HEK293 (cell line): ENCODE measurements around the gene SLC12A3.

Experiments
- CTCF ChIA-PET: fragments of 350-600 bp; formaldehyde crosslinking; extraction: SDS; loops from one replicate; lab custom pipeline; 2021; ENCODE audit warnings: antibody characterized with exemption; lab: Yijun Ruan, JAX
- POLR2A ChIA-PET: fragments of 300-600 bp; formaldehyde crosslinking; extraction: SDS; loops from one replicate; lab custom pipeline; 2020; ENCODE audit warnings: antibody characterized with exemption, inconsistent platforms; lab: Yijun Ruan, JAX
- H3K27ac ChIP-seq: fragments of 200-500 bp; sonication (Bioruptor generic); 2 replicates; pipeline ENCODE4 v1.5.1; 2014; ENCODE audit warnings: low read depth, low read length, control low read depth, inconsistent platforms; ENCODE audit errors: extremely low read depth
- H3K36me3 ChIP-seq, 2 experiments: fragments of 200-500 bp in 1 of 2; sonication (Bioruptor generic) in 1 of 2; 1 replicate in 1 of 2; 2 replicates in 1 of 2; pipeline ENCODE4 v1.5.1; 2014 to 2017; ENCODE audit warnings: inconsistent platforms in 2 of 2, low read length in 2 of 2; ENCODE audit not compliant: control insufficient read depth in 2 of 2, insufficient read depth in 1 of 2
- H3K4me1 ChIP-seq: fragments of 200-500 bp; sonication (Bioruptor generic); 2 replicates; pipeline ENCODE4 v1.5.1; 2014; ENCODE audit warnings: mild to moderate bottlenecking, low read length, inconsistent platforms; ENCODE audit not compliant: control insufficient read depth, insufficient read depth
- H3K4me3 ChIP-seq: 2 replicates; pipeline ENCODE4 v1.5.1; 2011; ENCODE audit warnings: low read depth, mild to moderate bottlenecking, control low read depth, low read length, moderate library complexity
- H3K9me3 ChIP-seq: fragments of 200-500 bp; sonication (Bioruptor generic); 2 replicates; pipeline ENCODE4 v1.5.1; 2014; ENCODE audit warnings: low read depth, low read length, inconsistent platforms; ENCODE audit not compliant: control insufficient read depth, insufficient read depth
- GLI2 ChIP-seq: fragments of 450-650 bp; formaldehyde crosslinking; IDR thresholded peaks from 2 replicates; pipeline ENCODE4; 2017; ENCODE audit warnings: missing biosample characterization, missing genetic modification characterization, low read depth, borderline replicate concordance
- KLF16 ChIP-seq: fragments of 450-650 bp; formaldehyde crosslinking; IDR thresholded peaks from 2 replicates; pipeline ENCODE4 v1.5.1; 2017; ENCODE audit warnings: missing biosample characterization, missing genetic modification characterization
- MYNN ChIP-seq: fragments of 450-650 bp; formaldehyde crosslinking; IDR thresholded peaks from 2 replicates; pipeline ENCODE4 v1.5.1; 2016; ENCODE audit warnings: missing biosample characterization, missing genetic modification characterization, borderline replicate concordance
- PRDM2 ChIP-seq: fragments of 450-650 bp; formaldehyde crosslinking; IDR thresholded peaks from 2 replicates; pipeline ENCODE4 v1.5.1; 2016; ENCODE audit warnings: missing biosample characterization, missing genetic modification characterization, borderline replicate concordance
- PRDM4 ChIP-seq: fragments of 450-650 bp; formaldehyde crosslinking; IDR thresholded peaks from 2 replicates; pipeline ENCODE4 v1.5.1; 2017; ENCODE audit warnings: missing biosample characterization, missing genetic modification characterization
- SETDB1 ChIP-seq: IDR thresholded peaks from one replicate; pipeline ENCODE4 v1.6.1; 2017; ENCODE audit warnings: mild to moderate bottlenecking, low read length, moderate library complexity, mixed read lengths; ENCODE audit not compliant: insufficient read length
- SP7 ChIP-seq: fragments of 450-650 bp; formaldehyde crosslinking; IDR thresholded peaks from 2 replicates; pipeline ENCODE4 v1.5.1; 2016; ENCODE audit warnings: missing biosample characterization, missing genetic modification characterization
- ZBTB21 ChIP-seq: fragments of 450-650 bp; formaldehyde crosslinking; IDR thresholded peaks from 2 replicates; pipeline ENCODE4 v1.5.1; 2017; ENCODE audit warnings: missing biosample characterization, missing genetic modification characterization
- ZBTB7A ChIP-seq: fragments of 450-650 bp; formaldehyde crosslinking; IDR thresholded peaks from 2 replicates; pipeline ENCODE4 v1.5.1; 2016; ENCODE audit warnings: low read depth, missing biosample characterization, missing genetic modification characterization
- ZNF16 ChIP-seq: fragments of 450-650 bp; formaldehyde crosslinking; IDR thresholded peaks from 2 replicates; pipeline ENCODE4 v1.5.1; 2016; ENCODE audit warnings: low read depth, missing biosample characterization, missing genetic modification characterization
- ZNF18 ChIP-seq: fragments of 450-650 bp; formaldehyde crosslinking; IDR thresholded peaks from 2 replicates; pipeline ENCODE4 v1.5.1; 2016; ENCODE audit warnings: missing biosample characterization, missing genetic modification characterization
- ZNF202 ChIP-seq: fragments of 450-650 bp; formaldehyde crosslinking; IDR thresholded peaks from 2 replicates; pipeline ENCODE4 v1.5.1; 2016; ENCODE audit warnings: missing biosample characterization, missing genetic modification characterization, borderline replicate concordance
- ZNF223 ChIP-seq: fragments of 450-650 bp; formaldehyde crosslinking; IDR thresholded peaks from 2 replicates; pipeline ENCODE4 v1.5.1; 2016; ENCODE audit warnings: missing biosample characterization, missing genetic modification characterization
- ZNF23 ChIP-seq: fragments of 450-650 bp; formaldehyde crosslinking; IDR thresholded peaks from 2 replicates; pipeline ENCODE4 v1.5.1; 2016; ENCODE audit warnings: missing biosample characterization, missing genetic modification characterization, borderline replicate concordance
- ZNF335 ChIP-seq: fragments of 450-650 bp; formaldehyde crosslinking; conservative IDR thresholded peaks from 2 replicates; pipeline ENCODE4 v1.5.1; 2016; ENCODE audit warnings: missing biosample characterization, missing genetic modification characterization
- ZNF473 ChIP-seq: fragments of 450-650 bp; formaldehyde crosslinking; IDR thresholded peaks from 2 replicates; pipeline ENCODE4 v1.5.1; 2017; ENCODE audit warnings: missing biosample characterization, missing genetic modification characterization
- ZNF600 ChIP-seq: fragments of 450-650 bp; formaldehyde crosslinking; IDR thresholded peaks from 2 replicates; pipeline ENCODE4 v1.5.1; 2016; ENCODE audit warnings: missing biosample characterization, missing genetic modification characterization
- ZNF629 ChIP-seq: fragments of 450-650 bp; formaldehyde crosslinking; IDR thresholded peaks from 2 replicates; pipeline ENCODE4 v1.5.1; 2017; ENCODE audit warnings: missing biosample characterization, missing genetic modification characterization
- ZNF645 ChIP-seq: fragments of 450-650 bp; formaldehyde crosslinking; IDR thresholded peaks from 2 replicates; pipeline ENCODE4; 2016; ENCODE audit warnings: missing biosample characterization, missing genetic modification characterization
- ZNF660 ChIP-seq: fragments of 450-650 bp; IDR thresholded peaks from 2 replicates; pipeline ENCODE4 v1.5.1; 2018; ENCODE audit warnings: missing biosample characterization, mild to moderate bottlenecking, missing genetic modification characterization
- ZNF785 ChIP-seq: fragments of 450-650 bp; formaldehyde crosslinking; IDR thresholded peaks from 2 replicates; pipeline ENCODE4 v1.5.1; 2016; ENCODE audit warnings: missing biosample characterization, missing genetic modification characterization
- ZNF791 ChIP-seq: fragments of 450-650 bp; formaldehyde crosslinking; IDR thresholded peaks from 2 replicates; pipeline ENCODE4 v1.5.1; 2016; ENCODE audit warnings: missing biosample characterization, missing genetic modification characterization

SLC12A3 gene

GRCh38 chr16:56841233-56841632 lies 23.8 kb upstream of the SLC12A3 start:
- POLR2A ChIA-PET: no interaction called here
- TF ChIP-seq ZBTB7A (tag by site-specific recombination) (no peak), ZNF645 (no peak), ZNF202 (tag by site-specific recombination) (no peak), SETDB1 (no peak), ZNF23 (tag by site-specific recombination) (no peak), ZNF600 (tag by site-specific recombination) (no peak), GLI2 (tag by site-specific recombination) (no peak), ZNF660 (no peak), ZNF18 (no peak), ZNF223 (tag by site-specific recombination) (no peak), PRDM2 (tag by site-specific recombination) (no peak), ZNF473 (tag by site-specific recombination) (no peak), ZNF629 (no peak), ZNF791 (tag by site-specific recombination) (no peak), ZBTB21 (tag by site-specific recombination) (no peak), ZNF785 (no peak), KLF16 (no peak), ZNF335 (tag by site-specific recombination) (no peak), MYNN (tag by site-specific recombination) (no peak)
- Histone ChIP-seq H3K9me3 (no peaks in the 10 kb centered on the region), H3K4me3 (no peak overlapping the region), H3K27ac (no peak overlapping the region), H3K36me3 (peaks cover 15 to 90% of the 10 kb centered on the region in 2 experiments; a peak in 2 of 3 replicates), H3K4me1 (no peaks in the 10 kb centered on the region)
- CTCF ChIA-PET: no interaction called here

- peaks cover 15 to 87% of the 10 kb centered on the region in 2 experiments; a peak in 2 of 3 replicates for H3K36me3 ChIP-seq
- no peak overlapping the region for H3K4me3 ChIP-seq
- no peak overlapping the region for H3K27ac ChIP-seq
- CTCF ChIA-PET: interaction anchor here (0.6 kb wide), 1 partner anchor 8 kb away, joined by 3 read pairs; no protein-coding TSS in a partner anchor
- H3K9me3 ChIP-seq: no peaks in the 10 kb centered on the region
- no peaks in the 10 kb centered on the region for H3K4me1 ChIP-seq
- POLR2A ChIA-PET: no interaction called here
- TF ChIP-seq PRDM4: no peak
- no peak for TF ChIP-seq SP7
- TF ChIP-seq ZNF16 (tag by site-specific recombination): no peak
Measured at GRCh38 chr16:56841659-56842058, 23.3 kb upstream of the SLC12A3 start.
